PC-9 (cell line): Measurements from ENCODE around the gene SYCP2. TPM values are rescaled to one million over a fixed set of nuclear protein-coding genes. Genes with fewer than 3 reads are reported as not detected.

Experiments used
- BruUV-seq: library from RNA; stranded (reverse); fragments of 400-500 nt; replicated peaks from 2 replicates; lab custom pipeline; 2021; lab: Mats Ljungman, UMichigan
- CTCF ChIA-PET: fragments of 300-600 bp; sonication (Branson Sonifier 250); formaldehyde crosslinking; loops from one replicate; lab custom pipeline; 2022; ENCODE audit warnings: antibody characterized with exemption; lab: Charles Lee
- POLR2A ChIA-PET: fragments of 300-600 bp; sonication (Branson Sonifier 250); formaldehyde crosslinking; loops from one replicate; lab custom pipeline; 2022; ENCODE audit warnings: antibody characterized with exemption; ENCODE audit not compliant: unreplicated experiment; lab: Charles Lee
- DNase-seq, 2 experiments: peaks; one replicate each; pipeline versions ENCODE4 v3.0.0 to v3.0.0-alpha.2; 2015 to 2022; ENCODE audit warnings: mixed read lengths in 1 of 2
- H2AFZ ChIP-seq: fragments of 200-600 bp; sonication (generic); 2 replicates; pipeline ENCODE4 v1.8.1; 2017; ENCODE audit warnings: antibody characterized with exemption
- H3F3A ChIP-seq: fragments of 200-600 bp; sonication (generic); 2 replicates; pipeline ENCODE4 v1.8.1; 2017; ENCODE audit warnings: antibody characterized with exemption, mild to moderate bottlenecking, low read depth; ENCODE audit not compliant: insufficient read depth
- H3K27ac ChIP-seq: fragments of 200-600 bp; sonication (generic); 2 replicates; pipeline ENCODE4 v1.6.1; 2016; ENCODE audit warnings: mixed run types
- H3K27me3 ChIP-seq: fragments of 200-600 bp; sonication (generic); 2 replicates; pipeline ENCODE4 v1.6.1; 2016; ENCODE audit warnings: low read depth, mixed run types; ENCODE audit not compliant: insufficient read depth
- H3K36me3 ChIP-seq: fragments of 200-600 bp; sonication (generic); 2 replicates; pipeline ENCODE4 v1.6.1; 2016; ENCODE audit warnings: low read depth, mixed run types
- H3K4me1 ChIP-seq: fragments of 200-600 bp; sonication (generic); replicated peaks from 2 replicates; pipeline ENCODE4 v1.6.1; 2016; ENCODE audit warnings: mixed run types; ENCODE audit not compliant: insufficient read depth
- H3K4me2 ChIP-seq: fragments of 200-600 bp; sonication (generic); 2 replicates; pipeline ENCODE4 v1.6.1; 2017; ENCODE audit warnings: mixed run types
- H3K4me3 ChIP-seq: fragments of 200-600 bp; sonication (generic); 2 replicates; pipeline ENCODE4 v1.6.1; 2016; ENCODE audit warnings: mixed run types
- H3K79me2 ChIP-seq: fragments of 200-600 bp; sonication (generic); 2 replicates; pipeline ENCODE4 v1.6.1; 2017; ENCODE audit warnings: low read depth, mixed run types
- H3K9me2 ChIP-seq: fragments of 200-600 bp; sonication (generic); 2 replicates; pipeline ENCODE4 v1.8.1; 2017; ENCODE audit warnings: mild to moderate bottlenecking; ENCODE audit not compliant: insufficient read depth
- H3K9me3 ChIP-seq: fragments of 200-600 bp; sonication (generic); 2 replicates; pipeline ENCODE4 v1.8.1; 2016; ENCODE audit warnings: low read depth; ENCODE audit not compliant: insufficient read depth
- H4K20me1 ChIP-seq: fragments of 200-600 bp; sonication (generic); 2 replicates; pipeline ENCODE4 v1.8.1; 2017; ENCODE audit not compliant: insufficient read depth
- CTCF ChIP-seq: fragments of 200-600 bp; sonication (generic); conservative IDR thresholded peaks from 2 replicates; pipeline ENCODE4 v1.6.1; 2017; ENCODE audit warnings: mixed run types, antibody characterized with exemption, mild to moderate bottlenecking, moderate library complexity
- EZH2 ChIP-seq: fragments of 200-600 bp; sonication (generic); IDR thresholded peaks from 2 replicates; pipeline ENCODE4 v1.8.0; 2017; ENCODE audit warnings: antibody characterized with exemption, low read depth
- intact Hi-C: fragments of 100-400 bp; cut with micrococcal nuclease; formaldehyde crosslinking; loops from one replicate; pipeline ENCODE4 v1.10.0; 2022; ENCODE audit not compliant: unreplicated experiment
- total RNA-seq: library from RNA; stranded (reverse); gene quantifications from 2 replicates; pipeline ENCODE4 v1.2.3, GENCODE V29; 2021

The SYCP2 gene
- total RNA-seq, 1 experiment from 2014 or later = 1.8 TPM

- BruUV-seq = no TSS peak
- Histone ChIP-seq H3K79me2 (no peaks in the 10 kb centered on the region), H4K20me1 (no peaks in the 10 kb centered on the region), H3K4me2 (0 out of 2 replicates have a peak overlapping the region, but pooled peaks have one; percentile 35), H3K9me3 (no peaks in the 10 kb centered on the region), H3K4me1 (peaks cover 66% of the 10 kb centered on the region), H3F3A (peaks cover 35% of the 10 kb centered on the region), H3K27ac (no peak overlapping the region), H3K27me3 (no peaks in the 10 kb centered on the region), H3K36me3 (no peaks in the 10 kb centered on the region), H3K4me3 (no peak overlapping the region), H3K9me2 (no peaks in the 10 kb centered on the region), H2AFZ (no peak overlapping the region)
- ChIA-PET CTCF (no interaction called here), POLR2A (no interaction called here)
- intact Hi-C loops = no loop called here
- no peak for TF ChIP-seq CTCF
- no peak for TF ChIP-seq EZH2
- no peak for DNase-seq
These were observed 106.0 kb downstream of the SYCP2 start for GRCh38 chr20:59827138-59828056.

GRCh38 chr20:59825944-59826759, 107.3 kb downstream of the SYCP2 start:
- H3K27ac ChIP-seq = 0 out of 2 replicates have a peak overlapping the region, but pooled peaks have one; percentile 2
- peaks cover 54% of the 10 kb centered on the region for H3K4me1 ChIP-seq
- no peaks in the 10 kb centered on the region for H3K27me3 ChIP-seq
- no peak for TF ChIP-seq CTCF
- TF ChIP-seq EZH2 = no peak
- H3K4me2 ChIP-seq = peak overlapping the region; percentile 35
- no peak overlapping the region for H3K4me3 ChIP-seq
- peak; percentile 83 to 87 for DNase-seq
- ChIA-PET POLR2A (no interaction called here), CTCF (no interaction called here)
- no peaks in the 10 kb centered on the region for H3K9me2 ChIP-seq
- no peaks in the 10 kb centered on the region for H4K20me1 ChIP-seq
- intact Hi-C loops = no loop called here
- H3K9me3 ChIP-seq = no peaks in the 10 kb centered on the region
- no TSS peak for BruUV-seq
- no peaks in the 10 kb centered on the region for H3K79me2 ChIP-seq
- peaks cover 22% of the 10 kb centered on the region; the same call in 1 of the 2 replicates for H3F3A ChIP-seq
- no peak overlapping the region for H2AFZ ChIP-seq
- H3K36me3 ChIP-seq = no peaks in the 10 kb centered on the region

GRCh38 chr20:59825563-59825920, 107.9 kb downstream of the SYCP2 start:
- H3K4me3 ChIP-seq = no peak overlapping the region
- no peaks in the 10 kb centered on the region for H3K9me2 ChIP-seq
- no peaks in the 10 kb centered on the region for H3K9me3 ChIP-seq
- H3K27me3 ChIP-seq = no peaks in the 10 kb centered on the region
- H3K4me2 ChIP-seq = peak overlapping the region; percentile 35; the same call in 1 of the 2 replicates
- H4K20me1 ChIP-seq = no peaks in the 10 kb centered on the region
- H2AFZ ChIP-seq = no peak overlapping the region
- CTCF ChIA-PET = no interaction called here
- DNase-seq = no peak
- BruUV-seq = no TSS peak
- TF ChIP-seq EZH2 (no peak), CTCF (no peak)
- H3K27ac ChIP-seq = no peak overlapping the region
- intact Hi-C loops = no loop called here
- peaks cover 49% of the 10 kb centered on the region for H3K4me1 ChIP-seq
- no peaks in the 10 kb centered on the region for H3K79me2 ChIP-seq
- H3K36me3 ChIP-seq = no peaks in the 10 kb centered on the region
- peaks cover 18% of the 10 kb centered on the region; the same call in 1 of the 2 replicates for H3F3A ChIP-seq
- POLR2A ChIA-PET = no interaction called here
